ENCODE measurements around the gene VEGFD. TPM values are rescaled to one million over a fixed set of nuclear protein-coding genes. Genes with fewer than 3 reads are reported as not detected.

VEGFD gene
- total RNA-seq, 1 donor from 2014 or later = 0.20 TPM

GRCh38 chrX:15322472-15322871, 61.7 kb downstream of the VEGFD start:
- Mint-ChIP-seq H3K9me3 (ENCODE audit: unreplicated experiment) (no peaks in the 10 kb centered on the region), H3K36me3 (ENCODE audit: unreplicated experiment) (no peaks in the 10 kb centered on the region), H3K4me1 (ENCODE audit: low read depth, unreplicated experiment) (no peaks in the 10 kb centered on the region), H3K27me3 (ENCODE audit: unreplicated experiment) (no peaks in the 10 kb centered on the region), H3K27ac (ENCODE audit: unreplicated experiment) (no peak overlapping the region), H3K4me3 (ENCODE audit: unreplicated experiment) (no peak overlapping the region)
- no peak for DNase-seq
- no peak for TF ChIP-seq CTCF (IDR thresholded peaks at IDR 0.05; ENCODE audit: partially characterized antibody, unreplicated experiment)

- no peak overlapping the region for H3K27ac Mint-ChIP-seq (ENCODE audit: unreplicated experiment)
- no peak overlapping the region for H3K4me3 Mint-ChIP-seq (ENCODE audit: unreplicated experiment)
- H3K9me3 Mint-ChIP-seq (ENCODE audit: unreplicated experiment) = no peaks in the 10 kb centered on the region
- H3K27me3 Mint-ChIP-seq (ENCODE audit: unreplicated experiment) = no peaks in the 10 kb centered on the region
- TF ChIP-seq CTCF (IDR thresholded peaks at IDR 0.05; ENCODE audit: partially characterized antibody, unreplicated experiment) = no peak
- H3K4me1 Mint-ChIP-seq (ENCODE audit: low read depth, unreplicated experiment) = no peaks in the 10 kb centered on the region
- H3K36me3 Mint-ChIP-seq (ENCODE audit: unreplicated experiment) = no peaks in the 10 kb centered on the region
- no peak for DNase-seq
These were observed 62.1 kb downstream of the VEGFD start for GRCh38 chrX:15322072-15322471.

- Mint-ChIP-seq H3K27me3 (ENCODE audit: unreplicated experiment) (no peaks in the 10 kb centered on the region), H3K4me1 (ENCODE audit: low read depth, unreplicated experiment) (no peaks in the 10 kb centered on the region), H3K27ac (ENCODE audit: unreplicated experiment) (no peak overlapping the region)
These were observed 62.8 kb downstream of the VEGFD start for GRCh38 chrX:15321447-15321846.

GRCh38 chrX:15320297-15320696, 63.9 kb downstream of the VEGFD start:
- Mint-ChIP-seq H3K9me3 (ENCODE audit: unreplicated experiment) (no peaks in the 10 kb centered on the region), H3K36me3 (ENCODE audit: unreplicated experiment) (no peaks in the 10 kb centered on the region), H3K4me1 (ENCODE audit: low read depth, unreplicated experiment) (no peaks in the 10 kb centered on the region), H3K27me3 (ENCODE audit: unreplicated experiment) (no peaks in the 10 kb centered on the region), H3K27ac (ENCODE audit: unreplicated experiment) (no peak overlapping the region), H3K4me3 (ENCODE audit: unreplicated experiment) (no peak overlapping the region)
- no peak for TF ChIP-seq CTCF (IDR thresholded peaks at IDR 0.05; ENCODE audit: partially characterized antibody, unreplicated experiment)
- DNase-seq = no peak

More at GRCh38 chrX:15321447-15321846, 62.8 kb downstream of the VEGFD start:
- no peaks in the 10 kb centered on the region for H3K36me3 Mint-ChIP-seq (ENCODE audit: unreplicated experiment)
- DNase-seq = no peak
- no peaks in the 10 kb centered on the region for H3K9me3 Mint-ChIP-seq (ENCODE audit: unreplicated experiment)
- no peak for TF ChIP-seq CTCF (IDR thresholded peaks at IDR 0.05; ENCODE audit: partially characterized antibody, unreplicated experiment)
- no peak overlapping the region for H3K4me3 Mint-ChIP-seq (ENCODE audit: unreplicated experiment)

- no peak for TF ChIP-seq CTCF (IDR thresholded peaks at IDR 0.05; ENCODE audit: partially characterized antibody, unreplicated experiment)
- DNase-seq = no peak
- no peak overlapping the region for H3K27ac Mint-ChIP-seq (ENCODE audit: unreplicated experiment)
- H3K9me3 Mint-ChIP-seq (ENCODE audit: unreplicated experiment) = no peaks in the 10 kb centered on the region
- no peaks in the 10 kb centered on the region for H3K36me3 Mint-ChIP-seq (ENCODE audit: unreplicated experiment)
- H3K27me3 Mint-ChIP-seq (ENCODE audit: unreplicated experiment) = no peaks in the 10 kb centered on the region
- H3K4me1 Mint-ChIP-seq (ENCODE audit: low read depth, unreplicated experiment) = no peaks in the 10 kb centered on the region
- H3K4me3 Mint-ChIP-seq (ENCODE audit: unreplicated experiment) = no peak overlapping the region
These were observed 65.1 kb downstream of the VEGFD start for GRCh38 chrX:15319075-15319474.

Data from glutamatergic neuron (in vitro differentiated cells).